Ramos (cell line): ENCODE measurements around the gene BUB1.
"Not testable (repeated sequence)": the region's sequence is repeated elsewhere in the genome, so short reads cannot be mapped to it uniquely, and the experiment has no call there.

Experiments used
- in situ Hi-C: fragments of 300-500 bp; cut with MboI; formaldehyde crosslinking; loops from one replicate; pipeline ENCODE4 v1.14.3; 2022; ENCODE audit warnings: low sequenced_read_pairs; ENCODE audit not compliant: unreplicated experiment

The BUB1 gene

GRCh38 chr2:110677530-110678456 is at the start of gene BUB1:
Gene BUB1 (minus strand): TSS chr2:110678063. CDS start chr2:110677995, 68 bp downstream.
- in situ Hi-C loops, result no loop called here

GRCh38 chr2:110726285-110726684 is 48.4 kb upstream of the BUB1 start:
- in situ Hi-C loops, result no loop called here

- in situ Hi-C loops, result no loop called here
Observed at GRCh38 chr2:110725859-110726258, 48.0 kb upstream of the BUB1 start.

GRCh38 chr2:110725370-110725769 is 47.5 kb upstream of the BUB1 start:
- in situ Hi-C loops, result no loop called here

GRCh38 chr2:110724820-110725219 is 47.0 kb upstream of the BUB1 start:
- in situ Hi-C loops, result no loop called here

GRCh38 chr2:110720547-110720946 is 42.7 kb upstream of the BUB1 start:
- in situ Hi-C loops, result no loop called here

- in situ Hi-C loops, result no loop called here
Observed at GRCh38 chr2:110718990-110719389, 41.1 kb upstream of the BUB1 start.

- in situ Hi-C loops, result no loop called here
Observed at GRCh38 chr2:110718382-110718781, 40.5 kb upstream of the BUB1 start.

- in situ Hi-C loops, result no loop called here
Observed at GRCh38 chr2:110717734-110718133, 39.9 kb upstream of the BUB1 start.

GRCh38 chr2:110716959-110717645 is 39.2 kb upstream of the BUB1 start:
- in situ Hi-C loops, result no loop called here

GRCh38 chr2:110714452-110715224 is 36.8 kb upstream of the BUB1 start:
- in situ Hi-C loops, result no loop called here

GRCh38 chr2:110713513-110714362 is 35.9 kb upstream of the BUB1 start:
- in situ Hi-C loops, result no loop called here

GRCh38 chr2:110712737-110713136 is 34.9 kb upstream of the BUB1 start:
- in situ Hi-C loops, result no loop called here

- in situ Hi-C loops, result no loop called here
Observed at GRCh38 chr2:110708455-110708854, 30.6 kb upstream of the BUB1 start.

GRCh38 chr2:110707386-110707965 is 29.6 kb upstream of the BUB1 start:
- in situ Hi-C loops, result no loop called here

GRCh38 chr2:110702514-110703380 is 24.9 kb upstream of the BUB1 start:
- in situ Hi-C loops, result no loop called here

- in situ Hi-C loops, result not testable (repeated sequence)
Observed at GRCh38 chr2:110698253-110698652, 20.4 kb upstream of the BUB1 start.

GRCh38 chr2:110695146-110695898 is 17.5 kb upstream of the BUB1 start:
- in situ Hi-C loops, result not testable (repeated sequence)
